HepG2 (cell line): Measurements from ENCODE around the gene EIF4G3. TPM values are rescaled to one million over a fixed set of nuclear protein-coding genes. Genes with fewer than 3 reads are reported as not detected.

Experiments
- FOXK1 ChIP-seq: sonication (generic); formaldehyde crosslinking; IDR thresholded peaks from 2 replicates; pipeline ENCODE4 v1.4.0; 2020; ENCODE audit warnings: low read depth, missing genetic modification reagents, borderline replicate concordance
- GATAD2A ChIP-seq: IDR thresholded peaks from 2 replicates; pipeline ENCODE4 v1.6.1; 2016
- GMEB2 ChIP-seq: IDR thresholded peaks from 2 replicates; pipeline ENCODE4 v1.6.1; 2016; ENCODE audit warnings: missing biosample characterization, missing genetic modification reagents, low read depth
- HOMEZ ChIP-seq: IDR thresholded peaks from 2 replicates; pipeline ENCODE4 v1.6.1; 2016; ENCODE audit warnings: low read depth
- HOXD1 ChIP-seq: sonication (generic); formaldehyde crosslinking; IDR thresholded peaks from 2 replicates; pipeline ENCODE4 v1.5.0; 2020; ENCODE audit warnings: missing genetic modification reagents
- KLF16 ChIP-seq, 2 experiments: sonication (generic) in 1 of 2; formaldehyde crosslinking in 1 of 2; IDR thresholded peaks; 2 replicates each; pipeline versions ENCODE4 v1.6.1 to v1.8.0; 2016 to 2023; ENCODE audit warnings: missing genetic modification reagents in 2 of 2, missing compliant biosample characterization in 1 of 2
- MED1 ChIP-seq: sonication (generic); formaldehyde crosslinking; IDR thresholded peaks from 2 replicates; pipeline ENCODE4 v1.4.0; 2020; ENCODE audit warnings: missing genetic modification reagents
- NFYC ChIP-seq: IDR thresholded peaks from 2 replicates; pipeline ENCODE4 v1.6.1; 2016; ENCODE audit warnings: missing genetic modification reagents, missing compliant biosample characterization
- RARG ChIP-seq: sonication (generic); formaldehyde crosslinking; IDR thresholded peaks from 2 replicates; pipeline ENCODE4 v1.4.0; 2020; ENCODE audit warnings: low read depth, mild to moderate bottlenecking, missing genetic modification reagents
- SMAD1 ChIP-seq: sonication (generic); formaldehyde crosslinking; IDR thresholded peaks from 2 replicates; pipeline ENCODE4 v1.4.0; 2020; ENCODE audit warnings: missing genetic modification reagents, low read depth, mild to moderate bottlenecking, borderline replicate concordance
- TBX2 ChIP-seq: sonication (generic); formaldehyde crosslinking; IDR thresholded peaks from 2 replicates; pipeline ENCODE4 v1.5.0; 2020; ENCODE audit warnings: missing genetic modification reagents, mild to moderate bottlenecking, borderline replicate concordance
- ZBTB33 ChIP-seq: sonication (generic); formaldehyde crosslinking; IDR thresholded peaks from 2 replicates; pipeline ENCODE4 v1.4.0; 2020; ENCODE audit warnings: missing genetic modification reagents
- ZNF260 ChIP-seq: sonication (generic); formaldehyde crosslinking; IDR thresholded peaks from 2 replicates; pipeline ENCODE4 v1.4.0; 2020; ENCODE audit warnings: missing genetic modification reagents, low read depth, mild to moderate bottlenecking, borderline replicate concordance
- ZNF724P ChIP-seq: sonication (generic); formaldehyde crosslinking; IDR thresholded peaks from 2 replicates; pipeline ENCODE4 v1.8.0; 2022; ENCODE audit warnings: missing genetic modification reagents, borderline replicate concordance
- ZSCAN30 ChIP-seq: sonication (generic); formaldehyde crosslinking; IDR thresholded peaks from 2 replicates; pipeline ENCODE4 v1.5.0; 2020; ENCODE audit warnings: mild to moderate bottlenecking, missing genetic modification reagents
- polyA plus RNA-seq, 8 experiments: library from polyadenylated mRNA; depleted of rRNA in 3 of 8; stranded (reverse) in 7 of 8; unstranded in 1 of 8; fragments of >200 nt; fragmentation: Illumina TruSeq in 4 of 8; extraction: Trizol in 4 of 8; gene quantifications; 2 replicates each; pipeline versions ENCODE4 v1.2.1 to v1.2.3, GENCODE V29; 2011 to 2016; ENCODE audit warnings: low read depth in 4 of 8, missing spikeins in 1 of 8, mixed read lengths in 1 of 8; ENCODE audit not compliant: insufficient read depth in 1 of 8
- total RNA-seq, 5 experiments: library from RNA; depleted of rRNA; stranded (reverse); fragments of >200 nt; fragmentation: Illumina TruSeq; extraction: Trizol; gene quantifications; 2 replicates each; pipeline ENCODE4 v1.2.3, GENCODE V29; 2016; ENCODE audit warnings: low read depth in 1 of 5
- TF ChIP-seq, protein P1 (sequence below), 2 experiments: IDR thresholded peaks; 2 replicates each; pipeline ENCODE4 v1.6.1; 2011 to 2012; ENCODE audit warnings: low read length in 2 of 2, borderline replicate concordance in 1 of 2, low read depth in 1 of 2, mild to moderate bottlenecking in 1 of 2, moderate library complexity in 1 of 2
- TF ChIP-seq, protein P2 (sequence below): IDR thresholded peaks from 2 replicates; pipeline ENCODE4 v1.6.1; 2016; ENCODE audit warnings: missing compliant biosample characterization, missing genetic modification reagents, borderline replicate concordance

The EIF4G3 gene
- total and polyA plus RNA-seq, 2 of the 13 experiments (the other 11 are each of a cell fraction or from before 2014, with no cell fraction given), result 22.2 to 27.6 TPM

GRCh38 chr1:21022279-21023040, 154.2 kb downstream of the EIF4G3 start (continued):
- TF ChIP-seq HOMEZ (peak; percentile 93), ZBTB33 (no peak), RARG (CRISPR knock-in tag) (no peak), ZNF260 (CRISPR knock-in tag) (no peak), KLF16 (CRISPR knock-in tag; IDR thresholded peaks at IDR 0.05) (peak in 1 of 2 experiments; percentile 51; a peak in 1 of 4 replicates), NFYC (CRISPR knock-in tag) (no peak), GATAD2A (CRISPR knock-in tag) (peak; percentile 88), GMEB2 (no peak), HOXD1 (CRISPR knock-in tag) (no peak), ZSCAN30 (CRISPR knock-in tag) (no peak), FOXK1 (peak; percentile 78), ZNF724P (no peak), TBX2 (CRISPR knock-in tag) (peak; percentile 67), MED1 (CRISPR knock-in tag) (peak; percentile 93), SMAD1 (CRISPR knock-in tag) (no peak)
- TF ChIP-seq, protein P1, sequence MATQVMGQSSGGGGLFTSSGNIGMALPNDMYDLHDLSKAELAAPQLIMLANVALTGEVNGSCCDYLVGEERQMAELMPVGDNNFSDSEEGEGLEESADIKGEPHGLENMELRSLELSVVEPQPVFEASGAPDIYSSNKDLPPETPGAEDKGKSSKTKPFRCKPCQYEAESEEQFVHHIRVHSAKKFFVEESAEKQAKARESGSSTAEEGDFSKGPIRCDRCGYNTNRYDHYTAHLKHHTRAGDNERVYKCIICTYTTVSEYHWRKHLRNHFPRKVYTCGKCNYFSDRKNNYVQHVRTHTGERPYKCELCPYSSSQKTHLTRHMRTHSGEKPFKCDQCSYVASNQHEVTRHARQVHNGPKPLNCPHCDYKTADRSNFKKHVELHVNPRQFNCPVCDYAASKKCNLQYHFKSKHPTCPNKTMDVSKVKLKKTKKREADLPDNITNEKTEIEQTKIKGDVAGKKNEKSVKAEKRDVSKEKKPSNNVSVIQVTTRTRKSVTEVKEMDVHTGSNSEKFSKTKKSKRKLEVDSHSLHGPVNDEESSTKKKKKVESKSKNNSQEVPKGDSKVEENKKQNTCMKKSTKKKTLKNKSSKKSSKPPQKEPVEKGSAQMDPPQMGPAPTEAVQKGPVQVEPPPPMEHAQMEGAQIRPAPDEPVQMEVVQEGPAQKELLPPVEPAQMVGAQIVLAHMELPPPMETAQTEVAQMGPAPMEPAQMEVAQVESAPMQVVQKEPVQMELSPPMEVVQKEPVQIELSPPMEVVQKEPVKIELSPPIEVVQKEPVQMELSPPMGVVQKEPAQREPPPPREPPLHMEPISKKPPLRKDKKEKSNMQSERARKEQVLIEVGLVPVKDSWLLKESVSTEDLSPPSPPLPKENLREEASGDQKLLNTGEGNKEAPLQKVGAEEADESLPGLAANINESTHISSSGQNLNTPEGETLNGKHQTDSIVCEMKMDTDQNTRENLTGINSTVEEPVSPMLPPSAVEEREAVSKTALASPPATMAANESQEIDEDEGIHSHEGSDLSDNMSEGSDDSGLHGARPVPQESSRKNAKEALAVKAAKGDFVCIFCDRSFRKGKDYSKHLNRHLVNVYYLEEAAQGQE (IDR thresholded peaks at IDR 0.05; ENCODE audit: borderline replicate concordance in 1 of 2, low read depth in 1 of 2, low read length in 2 of 2), result no peak
- TF ChIP-seq, protein P2, sequence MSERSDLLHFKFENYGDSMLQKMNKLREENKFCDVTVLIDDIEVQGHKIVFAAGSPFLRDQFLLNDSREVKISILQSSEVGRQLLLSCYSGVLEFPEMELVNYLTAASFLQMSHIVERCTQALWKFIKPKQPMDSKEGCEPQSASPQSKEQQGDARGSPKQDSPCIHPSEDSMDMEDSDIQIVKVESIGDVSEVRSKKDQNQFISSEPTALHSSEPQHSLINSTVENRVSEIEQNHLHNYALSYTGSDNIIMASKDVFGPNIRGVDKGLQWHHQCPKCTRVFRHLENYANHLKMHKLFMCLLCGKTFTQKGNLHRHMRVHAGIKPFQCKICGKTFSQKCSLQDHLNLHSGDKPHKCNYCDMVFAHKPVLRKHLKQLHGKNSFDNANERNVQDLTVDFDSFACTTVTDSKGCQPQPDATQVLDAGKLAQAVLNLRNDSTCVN (CRISPR knock-in tag), result no peak
